Ectodermal cell (in vitro differentiated cells): Measurements from ENCODE around the gene KMO. TPM values are rescaled to one million over a fixed set of nuclear protein-coding genes. Genes with fewer than 3 reads are reported as not detected.

Experiments used
- H3K27ac ChIP-seq: 2 replicates; pipeline ENCODE4 v1.7.0; 2013; ENCODE audit warnings: mild to moderate bottlenecking, low read depth, low read length; ENCODE audit not compliant: insufficient read depth, poor library complexity, severe bottlenecking
- H3K27me3 ChIP-seq: 2 replicates; pipeline ENCODE4 v1.7.0; 2013; ENCODE audit warnings: mild to moderate bottlenecking, low read length; ENCODE audit not compliant: insufficient read depth, control insufficient read depth, poor library complexity, severe bottlenecking
- H3K36me3 ChIP-seq: one replicate; pipeline ENCODE4 v1.7.0; 2013; ENCODE audit warnings: low read length; ENCODE audit not compliant: control insufficient read depth, insufficient read depth
- H3K4me1 ChIP-seq: one replicate; pipeline ENCODE4 v1.7.0; 2013; ENCODE audit warnings: low read length; ENCODE audit not compliant: control insufficient read depth, insufficient read depth
- H3K4me3 ChIP-seq: 2 replicates; pipeline ENCODE4 v1.7.0; 2013; ENCODE audit warnings: low read depth, low read length, control low read depth; ENCODE audit not compliant: insufficient read depth
- H3K9me3 ChIP-seq: 2 replicates; pipeline ENCODE4 v1.7.0; 2013; ENCODE audit warnings: mild to moderate bottlenecking, low read length, moderate library complexity; ENCODE audit not compliant: control insufficient read depth
- WGBS, 2 experiments: methylation state at CpG; one replicate each; pipeline ENCODE4 v1.1.7; 2013; ENCODE audit warnings: missing lambda C conversion rate in 2 of 2; 5-methylcytosine and 5-hydroxymethylcytosine counted together
- polyA plus RNA-seq, 4 experiments: library from polyadenylated mRNA; stranded (reverse); fragments of 50-300 nt; gene quantifications; one replicate each; pipeline ENCODE4 v1.2.3, GENCODE V29; 2013

KMO gene
- not detected for polyA plus RNA-seq (2013, experiment 1 of 4)
- polyA plus RNA-seq (2013, experiment 2 of 4), result not detected
- polyA plus RNA-seq (2013, experiment 3 of 4), result not detected
- polyA plus RNA-seq (2013, experiment 4 of 4), result not detected

DNA sequence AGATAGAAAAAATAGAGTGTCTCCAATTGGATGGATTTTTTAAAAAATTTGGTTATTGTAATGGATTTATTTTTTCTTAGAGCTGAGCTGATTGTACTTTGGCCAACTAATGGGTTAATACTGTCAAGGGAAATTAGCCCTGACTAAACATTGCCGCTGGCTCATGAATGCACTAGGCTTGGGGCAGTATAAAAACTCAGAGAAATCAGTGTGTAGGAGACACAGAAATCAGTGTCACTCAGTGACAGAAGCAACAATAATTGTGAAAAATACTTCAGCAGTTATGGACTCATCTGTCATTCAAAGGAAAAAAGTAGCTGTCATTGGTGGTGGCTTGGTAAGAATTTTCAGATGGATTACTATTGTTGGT is at the start of gene KMO:
TSS of gene KMO (plus strand) at position 217 of the 370 bp plus-strand sequence. CDS start at position 284, 67 bp downstream.
- Histone ChIP-seq H3K36me3 (no peaks in the 10 kb centered on the region), H3K27me3 (no peaks in the 10 kb centered on the region), H3K27ac (no peak within 1 kb of the TSS), H3K4me3 (no peak within 1 kb of the TSS), H3K4me1 (no peaks in the 10 kb centered on the region), H3K9me3 (no peaks in the 10 kb centered on the region)
- WGBS, 2 experiments, result 64 to 68% methylated on average over 1 of the region's 1 CpG

DNA sequence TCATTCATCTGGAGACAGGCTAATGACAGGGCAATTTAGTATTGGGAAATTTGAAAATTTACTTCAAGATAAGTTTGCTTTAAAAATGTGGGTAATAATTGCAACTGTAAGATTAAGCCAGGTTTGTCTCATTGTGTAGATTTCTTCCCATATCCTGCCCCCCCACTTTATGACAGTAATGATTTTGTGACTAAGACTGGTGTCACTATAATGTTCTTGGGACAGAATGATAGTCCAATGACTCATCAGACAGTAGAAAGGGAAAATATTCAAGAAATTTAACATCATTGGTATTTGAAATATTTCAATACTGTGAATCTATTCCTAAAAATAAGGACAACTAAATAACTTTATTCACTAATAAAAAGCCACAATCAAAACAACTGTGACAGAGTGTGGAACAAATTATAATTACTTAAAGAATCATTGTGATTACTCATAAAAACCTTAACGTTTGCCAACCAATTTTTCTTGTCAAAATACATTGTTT is 49.4 kb upstream of the KMO start:
- Histone ChIP-seq H3K27ac (no peak overlapping the region), H3K4me3 (no peak overlapping the region), H3K9me3 (no peaks in the 10 kb centered on the region), H3K27me3 (no peaks in the 10 kb centered on the region), H3K36me3 (no peaks in the 10 kb centered on the region), H3K4me1 (no peaks in the 10 kb centered on the region)
- WGBS, 2 experiments, result 71 to 90% methylated on average over 1 of the region's 1 CpG

GRCh38 chr1:241485145-241485544 is 47.0 kb upstream of the KMO start:
- no peaks in the 10 kb centered on the region for H3K27me3 ChIP-seq
- H3K27ac ChIP-seq, result no peak overlapping the region
- no peak overlapping the region for H3K4me3 ChIP-seq
- H3K4me1 ChIP-seq, result no peaks in the 10 kb centered on the region
- WGBS, 2 experiments, result 94 to 99% methylated on average over 2 to 3 of the region's 3 CpGs
- no peaks in the 10 kb centered on the region for H3K36me3 ChIP-seq
- no peaks in the 10 kb centered on the region for H3K9me3 ChIP-seq

- H3K27ac ChIP-seq, result no peak overlapping the region
- no peaks in the 10 kb centered on the region for H3K4me1 ChIP-seq
- H3K9me3 ChIP-seq, result no peaks in the 10 kb centered on the region
- no peaks in the 10 kb centered on the region for H3K27me3 ChIP-seq
- WGBS, 2 experiments, result 80 to 84% methylated on average over 4 of the region's 4 CpGs
- no peaks in the 10 kb centered on the region for H3K36me3 ChIP-seq
- no peak overlapping the region for H3K4me3 ChIP-seq
Measured at GRCh38 chr1:241485554-241485992, 46.6 kb upstream of the KMO start.

DNA sequence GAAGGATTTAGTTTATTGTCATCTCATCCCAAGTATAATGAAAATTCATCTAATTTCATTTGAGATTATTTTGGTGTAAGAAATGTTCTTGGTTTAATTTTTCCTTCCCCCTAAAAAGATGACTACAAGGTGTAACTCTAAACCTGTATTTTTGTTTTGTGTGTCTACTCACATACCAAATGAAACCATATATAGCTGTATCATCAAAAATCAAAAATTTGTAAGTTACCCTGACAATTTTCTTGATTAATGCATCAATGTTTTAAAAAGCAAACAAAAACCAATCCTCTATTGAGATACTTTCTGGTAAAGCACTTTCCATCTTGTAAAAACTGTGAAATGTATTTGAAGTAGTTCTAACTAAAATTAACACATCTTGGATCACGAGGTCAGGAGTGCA is 43.4 kb upstream of the KMO start:
- no peaks in the 10 kb centered on the region for H3K9me3 ChIP-seq
- no peak overlapping the region for H3K27ac ChIP-seq
- WGBS, 2 experiments, result 80 to 100% methylated on average over 1 of the region's 1 CpG
- H3K4me3 ChIP-seq, result no peak overlapping the region
- no peaks in the 10 kb centered on the region for H3K36me3 ChIP-seq
- no peaks in the 10 kb centered on the region for H3K4me1 ChIP-seq
- H3K27me3 ChIP-seq, result no peaks in the 10 kb centered on the region

- H3K36me3 ChIP-seq, result peaks cover 8% of the 10 kb centered on the region
- H3K27me3 ChIP-seq, result no peaks in the 10 kb centered on the region
- WGBS, 2 experiments, result 93 to 98% methylated on average over 5 of the region's 5 CpGs
- no peak overlapping the region for H3K4me3 ChIP-seq
- no peaks in the 10 kb centered on the region for H3K9me3 ChIP-seq
- no peaks in the 10 kb centered on the region for H3K4me1 ChIP-seq
- no peak overlapping the region for H3K27ac ChIP-seq
Measured at GRCh38 chr1:241495741-241496140, 36.4 kb upstream of the KMO start.

DNA sequence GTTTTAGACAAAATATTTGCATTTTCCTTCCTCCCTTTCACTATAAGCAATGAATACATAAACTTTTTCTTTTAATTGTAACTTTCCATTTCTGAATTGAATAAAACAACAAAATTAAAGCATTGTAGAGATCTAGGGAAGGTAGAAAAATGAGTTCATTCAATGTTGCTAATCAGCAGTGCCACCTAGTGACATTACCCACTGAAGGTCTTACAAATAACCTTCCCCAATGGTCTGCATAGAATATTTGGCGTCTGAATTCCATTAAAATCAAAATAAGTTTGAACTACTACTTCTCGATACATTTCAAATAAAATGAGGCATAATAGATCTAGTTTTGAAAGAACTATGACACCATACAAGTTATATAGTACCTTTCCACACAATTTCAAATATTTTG is 32.3 kb upstream of the KMO start:
- H3K4me3 ChIP-seq, result no peak overlapping the region
- WGBS, 2 experiments, result 73 to 97% methylated on average over 1 to 2 of the region's 2 CpGs
- peaks cover 10% of the 10 kb centered on the region for H3K36me3 ChIP-seq
- H3K4me1 ChIP-seq, result no peaks in the 10 kb centered on the region
- H3K27me3 ChIP-seq, result no peaks in the 10 kb centered on the region
- no peak overlapping the region for H3K27ac ChIP-seq
- no peaks in the 10 kb centered on the region for H3K9me3 ChIP-seq

DNA sequence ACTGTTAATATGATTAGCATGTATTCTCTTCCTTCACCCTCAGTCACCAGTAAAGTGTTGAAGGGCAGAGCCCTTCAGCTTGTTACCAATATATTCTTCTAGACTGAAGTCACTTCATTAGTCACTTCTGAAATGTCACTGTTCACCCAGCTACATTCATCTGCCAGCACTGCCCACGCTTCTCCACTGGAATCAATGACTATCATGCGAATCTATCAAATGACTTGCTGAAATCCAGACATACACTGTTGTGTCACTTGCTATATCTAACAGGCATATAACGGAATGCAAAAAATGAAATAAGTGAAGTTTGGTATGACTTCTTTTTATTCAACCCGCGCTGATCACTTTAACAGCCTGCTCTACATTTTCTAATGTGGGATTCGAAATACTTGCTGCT is 28.7 kb upstream of the KMO start:
- Histone ChIP-seq H3K9me3 (no peaks in the 10 kb centered on the region), H3K4me1 (no peaks in the 10 kb centered on the region), H3K27me3 (no peaks in the 10 kb centered on the region), H3K4me3 (no peak overlapping the region), H3K36me3 (peaks cover 11% of the 10 kb centered on the region), H3K27ac (no peak overlapping the region)
- WGBS, 2 experiments, result 95 to 97% methylated on average over 6 of the region's 6 CpGs

DNA sequence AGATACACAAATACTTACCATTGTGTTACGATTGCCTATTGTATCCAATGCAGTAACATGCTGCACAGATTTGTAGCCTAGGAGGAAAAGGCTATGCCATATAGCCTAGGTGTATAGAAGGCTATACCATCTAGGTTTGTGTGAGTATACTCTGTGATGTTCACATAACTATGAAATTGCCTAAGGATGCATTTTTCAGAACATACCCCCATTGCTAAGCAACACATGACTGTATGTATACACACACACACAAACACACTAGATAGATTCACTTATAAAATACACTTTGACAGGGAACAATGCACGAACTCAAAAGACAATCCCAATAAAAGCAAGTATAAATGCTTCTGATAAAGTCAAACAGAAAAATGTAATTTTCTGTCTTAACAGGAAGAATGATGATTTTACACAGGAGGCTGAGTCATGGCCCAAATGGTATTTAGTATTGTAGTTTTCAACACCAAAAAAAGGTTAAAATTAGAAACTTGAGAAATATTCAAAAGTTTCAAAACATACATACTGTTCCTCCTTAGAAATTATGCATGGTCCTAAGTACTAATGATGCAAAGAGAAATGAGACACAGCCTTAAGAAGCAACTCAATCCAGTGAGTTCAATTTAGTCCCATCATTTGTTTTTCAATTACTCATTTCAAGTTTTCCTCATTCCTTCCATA is 24.9 kb upstream of the KMO start:
- Histone ChIP-seq H3K4me3 (no peak overlapping the region), H3K27ac (no peak overlapping the region), H3K36me3 (peaks cover 22% of the 10 kb centered on the region), H3K4me1 (no peaks in the 10 kb centered on the region), H3K27me3 (no peaks in the 10 kb centered on the region), H3K9me3 (no peaks in the 10 kb centered on the region)
- 92 to 100% methylated on average over 1 to 2 of the region's 2 CpGs for WGBS, 2 experiments

DNA sequence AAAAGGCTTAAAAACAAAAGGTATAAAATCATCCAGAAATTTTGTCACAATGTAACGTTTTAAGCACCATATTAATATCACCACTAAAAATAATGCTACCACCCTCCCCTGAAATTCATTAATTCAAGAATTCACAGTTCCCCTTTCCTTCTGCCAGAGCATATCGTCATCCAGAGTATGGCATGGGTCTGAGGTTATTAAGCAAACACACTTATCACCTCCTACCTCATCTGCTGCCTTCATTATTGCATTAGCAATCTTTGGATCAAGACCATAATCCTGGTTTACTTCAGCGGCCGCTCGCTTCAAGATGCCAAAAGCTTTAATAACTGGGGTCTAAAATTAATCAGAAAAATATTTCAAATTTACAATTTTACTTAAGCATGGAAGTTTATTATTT is 18.8 kb upstream of the KMO start:
- Histone ChIP-seq H3K36me3 (peaks cover 14% of the 10 kb centered on the region), H3K9me3 (no peaks in the 10 kb centered on the region), H3K4me1 (no peaks in the 10 kb centered on the region), H3K4me3 (no peak overlapping the region), H3K27me3 (no peaks in the 10 kb centered on the region), H3K27ac (no peak overlapping the region)
- 96 to 97% methylated on average over 5 of the region's 5 CpGs for WGBS, 2 experiments
